GM12878 (cell line): ENCODE measurements around the gene ZSCAN18. TPM values are rescaled to one million over a fixed set of nuclear protein-coding genes. Genes with fewer than 3 reads are reported as not detected.

Experiments used
- ATAC-seq: fragments of 200-7000 bp; cut with Tn5 transposase; 3 replicates; pipeline ENCODE4 v1.9.1; 2020; ENCODE audit warnings: mild to moderate bottlenecking, moderate library complexity
- BruUV-seq: library from RNA; stranded (reverse); fragments of 400-500 nt; replicated peaks from 2 replicates; lab custom pipeline; 2021; lab: Mats Ljungman, UMichigan
- CTCF ChIA-PET: fragments of 300-600 bp; sonication (Branson Sonifier 250); formaldehyde crosslinking; extraction: SDS; loops from one replicate; lab custom pipeline; 2021; ENCODE audit warnings: inconsistent platforms; lab: Yijun Ruan, JAX
- POLR2A ChIA-PET: fragments of 350-600 bp; formaldehyde crosslinking; extraction: SDS; loops from one replicate; lab custom pipeline; 2021; ENCODE audit warnings: inconsistent platforms; lab: Charles Lee
- RAD21 ChIA-PET: fragments of 300-600 bp; sonication (Branson Sonifier 250); formaldehyde crosslinking; loops from one replicate; lab custom pipeline; 2023; ENCODE audit warnings: antibody characterized with exemption; ENCODE audit not compliant: unreplicated experiment; lab: Charles Lee
- SMC1A ChIA-PET: fragments of 300-600 bp; sonication (Branson Sonifier 250); formaldehyde crosslinking; loops from one replicate; lab custom pipeline; 2023; ENCODE audit not compliant: unreplicated experiment, uncharacterized antibody; lab: Charles Lee
- DNase-seq: peaks from one replicate; pipeline ENCODE4 v3.0.0-alpha.2; 2011; ENCODE audit warnings: low read depth, low spot score
- FAIRE-seq: peaks from 3 replicates; lab custom pipeline; 2011; peaks lifted over from hg19 to GRCh38; lab: Jason Lieb, UNC
- H2AFZ ChIP-seq: 2 replicates; pipeline ENCODE4 v1.6.0; 2011; ENCODE audit warnings: low read depth, low read length, control low read depth; ENCODE audit not compliant: control insufficient read depth
- H3K27ac ChIP-seq: 2 replicates; pipeline ENCODE4 v1.5.1; 2011; ENCODE audit warnings: control low read depth; ENCODE audit not compliant: control insufficient read depth, insufficient read depth
- H3K27me3 ChIP-seq, 2 experiments: replicated peaks in 1 of 2; 2 replicates each; pipeline versions ENCODE4 v1.6.0 to v1.6.1; 2011; ENCODE audit warnings: low read length in 1 of 2; ENCODE audit not compliant: control insufficient read depth in 2 of 2, insufficient read depth in 2 of 2
- H3K36me3 ChIP-seq, 2 experiments: 2 replicates each; pipeline ENCODE4 v1.5.1; 2011; ENCODE audit warnings: low read length in 1 of 2; ENCODE audit not compliant: control insufficient read depth in 2 of 2, insufficient read depth in 2 of 2
- H3K4me1 ChIP-seq: 2 replicates; pipeline ENCODE4 v1.6.1; 2011; ENCODE audit warnings: mild to moderate bottlenecking, low read length, moderate library complexity, mixed read lengths; ENCODE audit not compliant: control insufficient read depth, insufficient read depth
- H3K4me2 ChIP-seq: 2 replicates; pipeline ENCODE4 v1.6.0; 2011; ENCODE audit warnings: control low read depth; ENCODE audit not compliant: control insufficient read depth, insufficient read depth
- H3K4me3 ChIP-seq: fragments of 200-600 bp; sonication (generic); 2 replicates; pipeline ENCODE4 v1.5.1; 2016
- H3K79me2 ChIP-seq: 2 replicates; pipeline ENCODE4 v1.6.0; 2011; ENCODE audit warnings: low read length; ENCODE audit not compliant: control insufficient read depth, insufficient read depth
- H3K9ac ChIP-seq: 2 replicates; pipeline ENCODE4 v1.8.0; 2011; ENCODE audit warnings: low read length, control low read depth, mixed read lengths; ENCODE audit not compliant: control insufficient read depth, insufficient read depth
- H3K9me3 ChIP-seq: replicated peaks from 3 replicates; pipeline ENCODE4 v1.5.1; 2011; ENCODE audit warnings: mild to moderate bottlenecking, low read length; ENCODE audit not compliant: control insufficient read depth, insufficient read depth
- H4K20me1 ChIP-seq: 2 replicates; pipeline ENCODE4 v1.6.0; 2011; ENCODE audit not compliant: control insufficient read depth, insufficient read depth
- BHLHE40 ChIP-seq, 2 experiments: fragments of 450-650 bp in 1 of 2; IDR thresholded peaks; 2 replicates each; pipeline ENCODE4 v1.6.1; 2011 to 2017; ENCODE audit warnings: low read depth in 2 of 2, borderline replicate concordance in 1 of 2, improper control_type of control experiment in 1 of 2, low read length in 1 of 2, mild to moderate bottlenecking in 1 of 2
- CEBPZ ChIP-seq: fragments of 150-350 bp; IDR thresholded peaks from 2 replicates; pipeline ENCODE4 v1.6.1; 2016; ENCODE audit warnings: low read depth, low read length
- DPF2 ChIP-seq: fragments of 450-650 bp; IDR thresholded peaks from 2 replicates; pipeline ENCODE4 v1.6.1; 2017; ENCODE audit warnings: mild to moderate bottlenecking
- E2F8 ChIP-seq: fragments of 450-650 bp; IDR thresholded peaks from 2 replicates; pipeline ENCODE4 v1.6.1; 2018; ENCODE audit warnings: mild to moderate bottlenecking, low read depth, moderate library complexity; ENCODE audit not compliant: partially characterized antibody
- ESRRA ChIP-seq: IDR thresholded peaks from 2 replicates; pipeline ENCODE4 v1.6.1; 2012; ENCODE audit warnings: mild to moderate bottlenecking, low read length, improper control_type of control experiment
- EZH2 ChIP-seq: IDR thresholded peaks from 2 replicates; pipeline ENCODE4 v1.6.1; 2012; ENCODE audit warnings: low read depth, mild to moderate bottlenecking, control low read depth, inconsistent platforms, low read length, borderline replicate concordance; ENCODE audit not compliant: control insufficient read depth
- SIN3A ChIP-seq: IDR thresholded peaks from 2 replicates; pipeline ENCODE4 v1.6.1; 2012; ENCODE audit warnings: low read depth, low read length, improper control_type of control experiment
- SIX5 ChIP-seq: IDR thresholded peaks from 2 replicates; pipeline ENCODE4 v1.6.1; 2011; ENCODE audit warnings: mild to moderate bottlenecking, low read depth, low read length, moderate library complexity; ENCODE audit not compliant: severe bottlenecking
- SMC3 ChIP-seq: IDR thresholded peaks from 2 replicates; pipeline ENCODE4 v1.6.1; 2011; ENCODE audit warnings: low read length, improper control_type of control experiment, borderline replicate concordance
- TAF1 ChIP-seq: IDR thresholded peaks from 2 replicates; pipeline ENCODE4 v1.6.1; 2011; ENCODE audit warnings: mild to moderate bottlenecking, low read depth, low read length, borderline replicate concordance
- TARDBP ChIP-seq: IDR thresholded peaks from 2 replicates; pipeline ENCODE4 v1.6.1; 2016; ENCODE audit warnings: borderline replicate concordance
- TCF7 ChIP-seq: IDR thresholded peaks from 2 replicates; pipeline ENCODE4 v1.6.1; 2014; ENCODE audit warnings: antibody characterized with exemption, borderline replicate concordance
- ZBTB11 ChIP-seq: fragments of 450-650 bp; formaldehyde crosslinking; IDR thresholded peaks from 2 replicates; pipeline ENCODE4 v1.5.0; 2022; ENCODE audit warnings: mild to moderate bottlenecking, missing genetic modification characterization
- ZNF207 ChIP-seq: fragments of 450-650 bp; IDR thresholded peaks from 2 replicates; pipeline ENCODE4 v1.6.1; 2014; ENCODE audit warnings: antibody characterized with exemption, mild to moderate bottlenecking, borderline replicate concordance
- ZNF384 ChIP-seq: IDR thresholded peaks from 2 replicates; pipeline ENCODE4 v1.6.1; 2012; ENCODE audit warnings: low read depth, mild to moderate bottlenecking, low read length, improper control_type of control experiment, borderline replicate concordance
- WGBS: methylation state at CpG from one replicate; pipeline ENCODE4 v1.1.6; 2016; ENCODE audit warnings: low lambda C conversion rate; ENCODE audit not compliant: insufficient replicate concordance, insufficient coverage; ENCODE audit errors: missing lambda C conversion rate; 5-methylcytosine and 5-hydroxymethylcytosine counted together
- in situ Hi-C: fragments of 300-500 bp; cut with MboI; formaldehyde crosslinking; loops from 9 replicates; pipeline ENCODE4 v1.14.3; 2018; ENCODE audit warnings: mixed read lengths
- intact Hi-C: fragments of 100-400 bp; cut with micrococcal nuclease; formaldehyde crosslinking; loops from one replicate; pipeline ENCODE4 v1.14.2; 2022; ENCODE audit not compliant: unreplicated experiment
- polyA plus RNA-seq, 11 experiments: library from polyadenylated mRNA; depleted of rRNA in 4 of 11; unstranded in 6 of 11; stranded (reverse) in 5 of 11; fragments of >200 nt; fragmentation: Nextera tagmentation in 4 of 11; fragmentation: Illumina TruSeq in 1 of 11; extraction: Ambion mirVana in 4 of 11; extraction: Trizol in 1 of 11; gene quantifications; 1 replicate in 1 of 11; 2 replicates in 10 of 11; pipeline versions ENCODE4 v1.2.1 to v1.2.3, GENCODE V29; 2011 to 2016; ENCODE audit warnings: inconsistent platforms in 2 of 11, missing spikeins in 2 of 11, low read depth in 1 of 11
- total RNA-seq, 4 experiments: library from RNA; depleted of rRNA in 3 of 4; stranded (reverse); fragments of >200 nt in 3 of 4; fragmentation: Illumina TruSeq in 1 of 4; extraction: Trizol in 1 of 4; gene quantifications; 2 replicates each; pipeline versions ENCODE4 v1.2.1 to v1.2.3, GENCODE V29; 2013 to 2021

The ZSCAN18 gene
- total and polyA plus RNA-seq, 10 of the 15 experiments (the other 5 are each of a cell fraction or from before 2014, with no cell fraction given) = 0.64 TPM; not detected in 8

- no peaks in the 10 kb centered on the region for H3K79me2 ChIP-seq
- ChIA-PET CTCF (no interaction called here), SMC1A (no interaction called here), POLR2A (no interaction called here), RAD21 (no interaction called here)
- DNase-seq (no peak), FAIRE-seq (no peak), ATAC-seq (no peak)
- H3K36me3 ChIP-seq = peaks cover 0 to 3% of the 10 kb centered on the region in 2 experiments; a peak in 1 of 4 replicates
- H3K4me1 ChIP-seq = no peaks in the 10 kb centered on the region
- no TSS peak for BruUV-seq
- WGBS = 94% methylated on average over 3 of the region's 3 CpGs
- no peak overlapping the region for H3K4me3 ChIP-seq
- no peak overlapping the region for H3K9ac ChIP-seq
- in situ Hi-C loops = no loop called here
- intact Hi-C loops = no loop called here
- H4K20me1 ChIP-seq = no peaks in the 10 kb centered on the region
- no peaks in the 10 kb centered on the region for H3K27me3 ChIP-seq
- no peak overlapping the region for H2AFZ ChIP-seq
- peaks cover 43% of the 10 kb centered on the region for H3K9me3 ChIP-seq
- no peak overlapping the region for H3K4me2 ChIP-seq
- no peak overlapping the region for H3K27ac ChIP-seq
- TF ChIP-seq ZBTB11 (CRISPR knock-in tag) (no peak), TARDBP (no peak), ZNF207 (no peak), E2F8 (no peak), SMC3 (no peak), CEBPZ (no peak), TCF7 (no peak), TAF1 (no peak), ESRRA (no peak), DPF2 (no peak), BHLHE40 (IDR thresholded peaks at IDR 0.05; ENCODE audit: borderline replicate concordance in 1 of 2, low read depth in 2 of 2, low read length in 1 of 2) (no peak), EZH2 (no peak), SIX5 (no peak), SIN3A (no peak), ZNF384 (no peak)
Measured at GRCh38 chr19:58129284-58129683, 31.3 kb upstream of the ZSCAN18 start.
